Common myeloid progenitor, CD34-positive (primary cell): ENCODE measurements around the gene C2CD4B.

ENCODE experiments used
- CTCF ChIA-PET: fragments of 350-600 bp; sonication (Branson Sonifier 250); formaldehyde crosslinking; loops from one replicate; lab custom pipeline; 2021; ENCODE audit warnings: antibody characterized with exemption; lab: Charles Lee
- POLR2A ChIA-PET: fragments of 350-600 bp; sonication (Branson Sonifier 250); formaldehyde crosslinking; loops from one replicate; lab custom pipeline; 2021; ENCODE audit warnings: antibody characterized with exemption; lab: Charles Lee
- DNase-seq, 3 donors: peaks; one replicate each; pipeline versions ENCODE4 v3.0.0 to v3.0.0-alpha.2; 2013
- H3K27ac ChIP-seq, 2 experiments: 1 replicate in 1 of 2; 2 replicates in 1 of 2; pipeline ENCODE4 v1.7.0; 2013; ENCODE audit warnings: inconsistent platforms in 2 of 2, low read length in 2 of 2, mild to moderate bottlenecking in 2 of 2, low read depth in 1 of 2, moderate library complexity in 1 of 2; ENCODE audit not compliant: severe bottlenecking in 2 of 2, insufficient read depth in 1 of 2, poor library complexity in 1 of 2
- H3K27me3 ChIP-seq, 5 experiments: replicated peaks in 2 of 5; 1 replicate in 3 of 5; 2 replicates in 2 of 5; pipeline versions ENCODE4 v1.6.1 to v1.7.0; 2013; ENCODE audit warnings: low read length in 4 of 5, mild to moderate bottlenecking in 2 of 5, moderate library complexity in 2 of 5, inconsistent platforms in 1 of 5; ENCODE audit not compliant: insufficient read depth in 5 of 5, control insufficient read depth in 4 of 5
- H3K36me3 ChIP-seq, 4 experiments: 1 replicate in 2 of 4; 2 replicates in 2 of 4; pipeline versions ENCODE4 v1.6.1 to v1.7.0; 2013; ENCODE audit warnings: low read length in 3 of 4, control low read depth in 1 of 4, mild to moderate bottlenecking in 1 of 4; ENCODE audit not compliant: control insufficient read depth in 4 of 4, insufficient read depth in 4 of 4
- H3K4me1 ChIP-seq, 4 experiments: 1 replicate in 3 of 4; 2 replicates in 1 of 4; pipeline versions ENCODE4 v1.6.1 to v1.7.1; 2013; ENCODE audit warnings: low read length in 3 of 4, mild to moderate bottlenecking in 3 of 4, control low read depth in 1 of 4, inconsistent platforms in 1 of 4, moderate library complexity in 1 of 4; ENCODE audit not compliant: control insufficient read depth in 4 of 4, insufficient read depth in 4 of 4; ENCODE audit errors: control extremely low read depth in 1 of 4
- H3K4me3 ChIP-seq, 7 experiments: 1 replicate in 4 of 7; 2 replicates in 3 of 7; pipeline versions ENCODE4 v1.5.1 to v1.7.0; 2013; ENCODE audit warnings: mild to moderate bottlenecking in 7 of 7, low read length in 6 of 7, moderate library complexity in 6 of 7, inconsistent platforms in 2 of 7, low read depth in 2 of 7, control low read depth in 1 of 7; ENCODE audit not compliant: insufficient read depth in 4 of 7, control insufficient read depth in 1 of 7; ENCODE audit errors: extremely low read depth in 1 of 7
- H3K9me3 ChIP-seq, 5 experiments: 1 replicate in 4 of 5; 2 replicates in 1 of 5; pipeline versions ENCODE4 v1.6.1 to v1.7.1; 2013; ENCODE audit warnings: low read length in 4 of 5, mild to moderate bottlenecking in 2 of 5, inconsistent platforms in 1 of 5, low read depth in 1 of 5, moderate library complexity in 1 of 5; ENCODE audit not compliant: control insufficient read depth in 4 of 5, insufficient read depth in 2 of 5; ENCODE audit errors: control extremely low read depth in 1 of 5
- WGBS: methylation state at CpG from one replicate; pipeline ENCODE4 v1.1.5; 2013; ENCODE audit not compliant: insufficient coverage; 5-methylcytosine and 5-hydroxymethylcytosine counted together

Gene C2CD4B

GRCh38 chr15:62208367-62208766, 43.3 kb upstream of the C2CD4B start:
- no peaks in the 10 kb centered on the region for H3K27me3 ChIP-seq
- H3K27ac ChIP-seq, result no peak overlapping the region
- no peak for DNase-seq
- ChIA-PET CTCF (no interaction called here), POLR2A (no interaction called here)
- peaks cover 5 to 27% (median 14%) of the 10 kb centered on the region in 5 experiments for H3K9me3 ChIP-seq
- no peak overlapping the region for H3K4me3 ChIP-seq
- H3K36me3 ChIP-seq, result no peaks in the 10 kb centered on the region
- WGBS, result 93% methylated on average over 6 of the region's 9 CpGs
- no peaks in the 10 kb centered on the region for H3K4me1 ChIP-seq

- Histone ChIP-seq H3K4me1 (no peaks in the 10 kb centered on the region), H3K4me3 (no peak overlapping the region), H3K9me3 (no peaks in the 10 kb centered on the region), H3K36me3 (no peaks in the 10 kb centered on the region), H3K27ac (no peak overlapping the region), H3K27me3 (peaks cover 0 to 2% (median 0%) of the 10 kb centered on the region in 5 experiments)
- WGBS, result 79% methylated on average over 2 of the region's 2 CpGs
- ChIA-PET POLR2A (no interaction called here), CTCF (no interaction called here)
- no peak for DNase-seq
Observed at GRCh38 chr15:62190675-62191074, 25.6 kb upstream of the C2CD4B start.

GRCh38 chr15:62190274-62190673, 25.2 kb upstream of the C2CD4B start:
- H3K27ac ChIP-seq, result no peak overlapping the region
- 85% methylated on average over 2 of the region's 2 CpGs for WGBS
- DNase-seq, result no peak
- peaks cover 0 to 2% (median 0%) of the 10 kb centered on the region in 5 experiments for H3K27me3 ChIP-seq
- H3K9me3 ChIP-seq, result no peaks in the 10 kb centered on the region
- no peaks in the 10 kb centered on the region for H3K36me3 ChIP-seq
- POLR2A ChIA-PET, result no interaction called here
- H3K4me1 ChIP-seq, result no peaks in the 10 kb centered on the region
- H3K4me3 ChIP-seq, result no peak overlapping the region
- CTCF ChIA-PET, result no interaction called here

GRCh38 chr15:62188744-62189143, 23.7 kb upstream of the C2CD4B start:
- H3K9me3 ChIP-seq, result no peaks in the 10 kb centered on the region
- ChIA-PET CTCF (no interaction called here), POLR2A (no interaction called here)
- peaks cover 0 to 2% (median 0%) of the 10 kb centered on the region in 5 experiments for H3K27me3 ChIP-seq
- H3K4me1 ChIP-seq, result no peaks in the 10 kb centered on the region
- no peak overlapping the region for H3K27ac ChIP-seq
- no peak overlapping the region for H3K4me3 ChIP-seq
- H3K36me3 ChIP-seq, result no peaks in the 10 kb centered on the region
- DNase-seq, result no peak
- 96% methylated on average over 4 of the region's 5 CpGs for WGBS

- Histone ChIP-seq H3K9me3 (no peaks in the 10 kb centered on the region), H3K27me3 (peaks cover 0 to 2% (median 0%) of the 10 kb centered on the region in 5 experiments), H3K4me1 (no peaks in the 10 kb centered on the region), H3K4me3 (no peak overlapping the region), H3K27ac (no peak overlapping the region), H3K36me3 (no peaks in the 10 kb centered on the region)
- no peak for DNase-seq
- ChIA-PET POLR2A (no interaction called here), CTCF (no interaction called here)
- WGBS, result 100% methylated on average over 1 of the region's 1 CpG
Observed at GRCh38 chr15:62187910-62188309, 22.8 kb upstream of the C2CD4B start.

- Histone ChIP-seq H3K27ac (no peak overlapping the region), H3K9me3 (no peaks in the 10 kb centered on the region), H3K4me3 (no peak overlapping the region), H3K36me3 (no peaks in the 10 kb centered on the region), H3K27me3 (peaks cover 0 to 2% (median 0%) of the 10 kb centered on the region in 5 experiments), H3K4me1 (no peaks in the 10 kb centered on the region)
- ChIA-PET CTCF (no interaction called here), POLR2A (no interaction called here)
- no peak for DNase-seq
- WGBS, result 98% methylated on average over 5 of the region's 5 CpGs
Observed at GRCh38 chr15:62187425-62187824, 22.3 kb upstream of the C2CD4B start.

- Histone ChIP-seq H3K36me3 (no peaks in the 10 kb centered on the region), H3K27me3 (peaks cover 0 to 2% (median 0%) of the 10 kb centered on the region in 5 experiments), H3K4me3 (no peak overlapping the region), H3K27ac (no peak overlapping the region), H3K9me3 (no peaks in the 10 kb centered on the region), H3K4me1 (no peaks in the 10 kb centered on the region)
- CTCF ChIA-PET, result no interaction called here
- DNase-seq, result no peak
- WGBS, result 96% methylated on average over 27 of the region's 27 CpGs
- POLR2A ChIA-PET, result no interaction called here
Observed at GRCh38 chr15:62186578-62186977, 21.5 kb upstream of the C2CD4B start.
